HG03135 (cell line): ENCODE results near the gene TAF1B.
A peak's percentile ranks its signal among the peaks of the same experiment; 100 is the strongest.

Experiments used
- ATAC-seq: cut with Tn5 transposase; IDR thresholded peaks from one replicate; pipeline ENCODE4 v1.9.1; 2021; ENCODE audit warnings: mild to moderate bottlenecking, moderate library complexity; ENCODE audit not compliant: unreplicated experiment

The TAF1B gene

GRCh38 chr2:9937968-9938367 is 94.7 kb downstream of the TAF1B start:
- no peak for ATAC-seq

- no peak for ATAC-seq
These were observed 96.6 kb downstream of the TAF1B start for GRCh38 chr2:9939587-9940485.

- no peak for ATAC-seq
These were observed 98.1 kb downstream of the TAF1B start for GRCh38 chr2:9941196-9941995.

GRCh38 chr2:9941996-9942390 is 98.7 kb downstream of the TAF1B start:
- ATAC-seq: no peak

GRCh38 chr2:9944330-9944758 is 101.1 kb downstream of the TAF1B start:
- no peak for ATAC-seq

GRCh38 chr2:9945596-9945995 is 102.3 kb downstream of the TAF1B start:
- ATAC-seq: no peak

- no peak for ATAC-seq
These were observed 102.8 kb downstream of the TAF1B start for GRCh38 chr2:9946076-9946475.

- no peak for ATAC-seq
These were observed 103.5 kb downstream of the TAF1B start for GRCh38 chr2:9946818-9947217.

- ATAC-seq: no peak
These were observed 105.4 kb downstream of the TAF1B start for GRCh38 chr2:9948721-9949120.

GRCh38 chr2:9949239-9949991 is 106.1 kb downstream of the TAF1B start:
- ATAC-seq: no peak

- ATAC-seq: no peak
These were observed 106.8 kb downstream of the TAF1B start for GRCh38 chr2:9949992-9950520.

GRCh38 chr2:9950521-9951271 is 107.4 kb downstream of the TAF1B start:
- ATAC-seq: peak; percentile 39

- no peak for ATAC-seq
These were observed 107.9 kb downstream of the TAF1B start for GRCh38 chr2:9951272-9951521.

- ATAC-seq: peak; percentile 94
These were observed 108.4 kb downstream of the TAF1B start, which contains the start of gene GRHL1 for GRCh38 chr2:9951522-9952285. TSS of gene GRHL1 (plus strand) at chr2:9951693. CDS start at chr2:9951834, 141 bp downstream.

GRCh38 chr2:9952286-9952737 is 109.0 kb downstream of the TAF1B start:
- no peak for ATAC-seq

GRCh38 chr2:9952856-9953503 is 109.7 kb downstream of the TAF1B start:
- no peak for ATAC-seq

GRCh38 chr2:9954136-9954535 is 110.9 kb downstream of the TAF1B start:
- ATAC-seq: no peak

GRCh38 chr2:9958057-9958456 is 114.8 kb downstream of the TAF1B start:
- ATAC-seq: no peak

- ATAC-seq: no peak
These were observed 116.0 kb downstream of the TAF1B start for GRCh38 chr2:9959262-9959661.
